T-helper 17 cell (primary cell): ENCODE data around the gene CAB39. TPM values are rescaled to one million over a fixed set of nuclear protein-coding genes. Genes with fewer than 3 reads are reported as not detected.

Source experiments
- ATAC-seq: fragments of 150-1000 bp; cut with Tn5 transposase; 2 replicates; pipeline ENCODE4 v1.10.0; 2021; ENCODE audit warnings: mild to moderate bottlenecking, moderate library complexity
- DNase-seq, 3 donors: peaks; one replicate each; pipeline versions ENCODE4 v3.0.0 to v3.0.0-alpha.2; 2020 to 2021
- H3K9me3 ChIP-seq: one replicate; pipeline ENCODE4 v1.7.0; 2013; ENCODE audit warnings: low read length, mild to moderate bottlenecking; ENCODE audit not compliant: control insufficient read depth, poor library complexity, severe bottlenecking
- H3K27ac Mint-ChIP-seq: one replicate; pipeline ENCODE4 v1.8.0; 2022; ENCODE audit warnings: mild to moderate bottlenecking, moderate library complexity, mixed read lengths
- H3K27me3 Mint-ChIP-seq: one replicate; pipeline ENCODE4 v1.8.0; 2022; ENCODE audit warnings: mixed read lengths
- H3K36me3 Mint-ChIP-seq: one replicate; pipeline ENCODE4 v1.8.0; 2022; ENCODE audit warnings: low read depth, mixed read lengths
- H3K4me1 Mint-ChIP-seq: one replicate; pipeline ENCODE4 v1.8.0; 2022; ENCODE audit warnings: mild to moderate bottlenecking, mixed read lengths
- H3K4me3 Mint-ChIP-seq: one replicate; pipeline ENCODE4 v1.8.0; 2022; ENCODE audit warnings: mild to moderate bottlenecking, moderate library complexity, mixed read lengths
- total RNA-seq, 4 donors: library from RNA in 2 of 4; stranded (reverse) in 2 of 4; gene quantifications; one replicate each; pipeline ENCODE4 v1.2.3 and lab custom pipeline; 2022 to 2026

CAB39 gene
- total RNA-seq (10 to 100 TPM; 82.3 to 89.8 TPM), total RNA-seq (lab: John Stamatoyannopoulos, UW) (182 to 322 reads per million in 2 donors)

GRCh38 chr2:230712443-230713330 lies at the start of gene CAB39:
Gene CAB39, plus strand, starts transcription at chr2:230712842. Its CDS starts 47,160 bp downstream, at chr2:230760002.
- Mint-ChIP-seq H3K27me3 (no peaks in the 10 kb centered on the region), H3K4me1 (peaks cover 41% of the 10 kb centered on the region), H3K27ac (peak within 1 kb of the TSS; percentile 96), H3K4me3 (peak within 1 kb of the TSS; percentile 97), H3K36me3 (peaks cover 8% of the 10 kb centered on the region)
- peak; percentile 86 for ATAC-seq
- DNase-seq, result peak; percentile 84 to 93 (median 88)
- H3K9me3 ChIP-seq, result no peaks in the 10 kb centered on the region

GRCh38 chr2:230664128-230664527 lies 48.5 kb upstream of the CAB39 start:
- ATAC-seq, result no peak
- no peak for DNase-seq
- no peaks in the 10 kb centered on the region for H3K27me3 Mint-ChIP-seq
- no peaks in the 10 kb centered on the region for H3K9me3 ChIP-seq
- peak overlapping the region; percentile 96 for H3K27ac Mint-ChIP-seq
- H3K36me3 Mint-ChIP-seq, result no peaks in the 10 kb centered on the region
- peaks cover 76% of the 10 kb centered on the region for H3K4me1 Mint-ChIP-seq
- peak overlapping the region; percentile 84 for H3K4me3 Mint-ChIP-seq

- ATAC-seq (no peak), DNase-seq (no peak)
- Mint-ChIP-seq H3K27me3 (no peaks in the 10 kb centered on the region), H3K36me3 (no peaks in the 10 kb centered on the region), H3K4me3 (peak overlapping the region; percentile 84), H3K27ac (peak overlapping the region; percentile 96), H3K4me1 (peaks cover 71% of the 10 kb centered on the region)
- H3K9me3 ChIP-seq, result no peaks in the 10 kb centered on the region
These were observed 47.8 kb upstream of the CAB39 start for GRCh38 chr2:230664844-230665243.

DNA sequence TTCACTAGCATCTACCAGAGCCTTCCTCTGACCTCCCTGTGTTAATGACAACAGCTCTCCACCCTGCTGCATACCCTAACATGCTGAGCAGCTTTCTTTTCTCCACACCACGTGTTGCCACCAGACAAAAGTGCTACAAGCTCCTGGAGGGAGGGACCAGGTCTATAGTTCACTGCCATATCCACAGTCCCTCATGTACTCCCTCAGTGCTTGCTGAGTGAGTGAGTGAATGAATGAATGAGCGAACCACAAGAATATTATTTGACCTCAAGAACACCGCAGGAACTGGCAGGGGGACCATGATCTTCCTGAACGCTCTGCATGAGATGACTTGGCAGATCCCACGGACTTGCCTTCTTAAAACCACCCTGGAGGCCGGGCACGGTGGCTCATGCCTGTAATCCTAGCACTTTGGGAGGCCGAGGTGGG lies 47.4 kb upstream of the CAB39 start:
- H3K4me3 Mint-ChIP-seq, result peak overlapping the region; percentile 84
- H3K4me1 Mint-ChIP-seq, result peaks cover 68% of the 10 kb centered on the region
- H3K36me3 Mint-ChIP-seq, result no peaks in the 10 kb centered on the region
- peak overlapping the region; percentile 96 for H3K27ac Mint-ChIP-seq
- DNase-seq (no peak), ATAC-seq (no peak)
- H3K9me3 ChIP-seq, result no peaks in the 10 kb centered on the region
- no peaks in the 10 kb centered on the region for H3K27me3 Mint-ChIP-seq

DNA sequence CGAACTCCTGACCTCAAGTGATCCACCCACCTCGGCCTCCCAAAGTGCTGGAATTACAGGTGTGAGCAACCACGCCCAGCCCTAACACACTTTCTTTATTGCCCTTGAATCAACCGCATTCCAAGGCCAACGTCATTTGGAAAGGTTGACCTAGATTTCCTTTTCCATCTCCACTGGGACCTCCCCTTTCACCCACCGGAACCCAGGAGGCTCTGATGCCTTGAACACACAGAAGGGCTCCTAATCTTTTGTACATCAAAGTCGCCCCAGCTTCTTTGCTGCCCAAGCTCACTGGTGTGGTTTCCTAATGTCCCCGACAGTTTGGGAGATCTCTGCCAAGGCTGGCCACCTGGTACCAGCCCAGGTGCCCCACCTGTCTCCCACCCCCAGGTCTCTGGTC lies 46.2 kb upstream of the CAB39 start:
- Mint-ChIP-seq H3K4me1 (peaks cover 62% of the 10 kb centered on the region), H3K4me3 (peak overlapping the region; percentile 64), H3K36me3 (no peaks in the 10 kb centered on the region), H3K27ac (no peak overlapping the region), H3K27me3 (no peaks in the 10 kb centered on the region)
- DNase-seq (no peak), ATAC-seq (no peak)
- H3K9me3 ChIP-seq, result no peaks in the 10 kb centered on the region

DNA sequence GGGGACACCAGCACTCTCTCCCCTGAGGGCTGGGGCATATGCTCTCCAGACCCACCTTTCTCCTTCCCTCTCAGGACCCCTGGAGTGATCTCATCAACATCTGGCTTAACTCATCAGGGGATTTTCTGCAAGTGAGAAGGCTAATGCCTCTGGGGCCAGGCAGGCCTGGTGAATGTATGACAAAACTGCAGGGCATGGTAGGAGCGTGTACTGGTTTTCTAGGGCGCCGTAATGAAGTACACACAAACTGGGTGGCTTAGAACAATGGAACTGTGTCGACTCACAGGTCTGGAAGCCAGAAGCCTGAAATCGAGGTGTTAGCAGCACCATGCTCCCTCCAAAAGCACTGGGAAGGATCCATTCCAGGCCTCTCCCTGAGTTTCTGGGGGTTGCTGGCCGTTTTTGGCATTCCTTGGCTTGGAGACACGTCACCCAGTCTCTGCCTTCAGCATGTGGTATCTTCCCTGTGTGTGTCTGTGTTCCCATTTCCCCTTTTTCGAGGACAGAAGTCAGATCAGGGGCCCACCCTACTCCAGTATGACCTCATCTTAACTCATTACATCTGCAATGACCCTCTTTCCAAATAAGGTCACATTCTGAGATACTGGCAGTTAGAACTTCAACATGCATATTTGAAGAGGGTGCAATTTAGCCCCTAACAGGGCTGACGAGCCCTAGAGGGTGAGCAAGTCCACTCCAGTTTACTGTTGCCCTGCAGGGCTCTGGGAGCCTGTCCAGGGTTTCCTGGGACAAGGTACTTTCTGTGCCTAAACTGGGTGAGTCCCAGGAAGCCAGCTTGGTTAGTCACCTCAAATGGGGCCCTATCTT lies 45.5 kb upstream of the CAB39 start:
- Mint-ChIP-seq H3K27me3 (no peaks in the 10 kb centered on the region), H3K36me3 (no peaks in the 10 kb centered on the region), H3K4me1 (peaks cover 61% of the 10 kb centered on the region), H3K27ac (peak overlapping the region; percentile 59), H3K4me3 (peak overlapping the region; percentile 12)
- H3K9me3 ChIP-seq, result no peaks in the 10 kb centered on the region
- ATAC-seq, result peak; percentile 16
- DNase-seq, result no peak

- Mint-ChIP-seq H3K36me3 (no peaks in the 10 kb centered on the region), H3K4me1 (peaks cover 51% of the 10 kb centered on the region), H3K27ac (peak overlapping the region; percentile 59), H3K27me3 (no peaks in the 10 kb centered on the region), H3K4me3 (peak overlapping the region; percentile 65)
- DNase-seq (no peak), ATAC-seq (peak; percentile 72)
- H3K9me3 ChIP-seq, result no peaks in the 10 kb centered on the region
These were observed 44.3 kb upstream of the CAB39 start for GRCh38 chr2:230668184-230668938.

GRCh38 chr2:230668939-230669303 lies 43.7 kb upstream of the CAB39 start:
- no peak for ATAC-seq
- H3K4me1 Mint-ChIP-seq, result peaks cover 48% of the 10 kb centered on the region
- no peak for DNase-seq
- H3K36me3 Mint-ChIP-seq, result no peaks in the 10 kb centered on the region
- no peaks in the 10 kb centered on the region for H3K9me3 ChIP-seq
- H3K27me3 Mint-ChIP-seq, result no peaks in the 10 kb centered on the region
- H3K27ac Mint-ChIP-seq, result peak overlapping the region; percentile 59
- H3K4me3 Mint-ChIP-seq, result peak overlapping the region; percentile 19

DNA sequence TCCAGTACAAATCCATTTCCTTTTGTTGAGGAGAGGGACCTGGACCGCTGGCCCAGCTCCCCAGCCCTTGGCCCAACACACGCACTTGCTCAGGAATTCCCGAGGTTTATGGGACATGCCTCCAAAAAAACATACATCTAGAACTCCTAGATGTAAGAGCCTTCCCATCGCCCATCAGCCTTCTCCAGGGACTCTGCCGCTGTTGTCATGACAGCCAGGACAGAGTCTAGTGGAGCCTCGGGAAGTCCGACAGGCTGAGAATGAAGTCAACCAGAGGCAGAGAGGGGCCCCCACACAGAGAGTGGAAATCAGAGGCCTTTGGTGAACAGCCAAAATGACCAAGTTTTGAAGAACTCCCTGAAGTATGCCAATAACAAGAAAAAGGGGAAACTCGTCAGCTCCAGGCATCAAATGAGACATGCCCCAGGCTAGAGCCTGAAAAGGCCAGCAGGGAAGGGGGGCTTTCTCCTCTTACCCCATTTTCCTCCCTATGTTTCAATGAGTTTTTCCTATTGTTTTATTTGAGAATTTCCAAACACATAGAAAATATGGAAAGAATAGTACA lies 43.2 kb upstream of the CAB39 start:
- no peak overlapping the region for H3K4me3 Mint-ChIP-seq
- H3K9me3 ChIP-seq, result no peaks in the 10 kb centered on the region
- no peaks in the 10 kb centered on the region for H3K36me3 Mint-ChIP-seq
- no peaks in the 10 kb centered on the region for H3K27me3 Mint-ChIP-seq
- H3K27ac Mint-ChIP-seq, result peak overlapping the region; percentile 59
- DNase-seq (no peak), ATAC-seq (no peak)
- H3K4me1 Mint-ChIP-seq, result peaks cover 45% of the 10 kb centered on the region

DNA sequence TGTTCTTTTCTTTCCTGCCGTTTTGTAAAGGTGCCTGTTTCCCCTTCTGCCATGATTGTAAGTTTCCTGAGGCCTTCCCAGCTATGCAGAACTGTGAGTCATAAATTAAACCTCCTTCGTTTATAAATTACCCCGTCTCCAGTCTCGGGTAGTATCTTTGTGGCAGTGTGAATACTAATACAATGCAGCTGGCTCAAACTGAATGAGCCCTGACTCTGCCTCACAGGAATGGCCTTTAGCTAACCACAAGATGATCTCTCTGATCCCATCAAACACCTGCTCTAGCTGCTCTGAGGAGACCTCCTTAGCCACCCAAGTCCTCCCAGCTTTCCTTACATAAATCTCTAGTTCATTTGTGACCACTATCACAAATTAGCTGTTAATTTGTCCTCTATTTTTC lies 41.5 kb upstream of the CAB39 start:
- peak overlapping the region; percentile 14 for H3K27ac Mint-ChIP-seq
- DNase-seq, result no peak
- H3K9me3 ChIP-seq, result no peaks in the 10 kb centered on the region
- no peaks in the 10 kb centered on the region for H3K36me3 Mint-ChIP-seq
- ATAC-seq, result no peak
- H3K4me3 Mint-ChIP-seq, result no peak overlapping the region
- H3K4me1 Mint-ChIP-seq, result peaks cover 39% of the 10 kb centered on the region
- H3K27me3 Mint-ChIP-seq, result no peaks in the 10 kb centered on the region

DNA sequence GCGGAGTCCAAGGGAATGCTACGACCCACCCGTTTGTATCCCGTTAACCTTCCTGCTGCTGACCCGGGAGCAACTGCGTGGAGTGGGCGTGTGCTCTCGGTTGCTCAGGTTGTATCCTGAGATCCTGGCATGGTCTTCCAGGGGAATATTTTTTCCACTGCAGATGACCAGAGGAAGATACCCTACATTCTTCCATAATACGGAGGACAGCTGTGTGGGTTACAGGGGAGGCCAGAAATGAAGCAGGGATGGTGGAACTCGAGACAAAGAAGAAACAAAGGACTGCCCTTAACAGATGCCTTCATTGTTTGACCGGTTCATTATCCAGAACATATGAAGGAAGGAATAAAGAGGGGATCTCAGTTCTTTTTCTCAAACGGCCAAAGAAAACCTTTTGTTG lies 39.8 kb upstream of the CAB39 start:
- H3K27me3 Mint-ChIP-seq, result no peaks in the 10 kb centered on the region
- DNase-seq, result no peak
- H3K4me1 Mint-ChIP-seq, result peaks cover 30% of the 10 kb centered on the region
- no peak overlapping the region for H3K4me3 Mint-ChIP-seq
- H3K9me3 ChIP-seq, result no peaks in the 10 kb centered on the region
- no peak overlapping the region for H3K27ac Mint-ChIP-seq
- H3K36me3 Mint-ChIP-seq, result no peaks in the 10 kb centered on the region
- ATAC-seq, result no peak

GRCh38 chr2:230674401-230674800 lies 38.2 kb upstream of the CAB39 start:
- peaks cover 20% of the 10 kb centered on the region for H3K4me1 Mint-ChIP-seq
- ATAC-seq, result no peak
- H3K36me3 Mint-ChIP-seq, result no peaks in the 10 kb centered on the region
- no peak overlapping the region for H3K4me3 Mint-ChIP-seq
- peak overlapping the region; percentile 80 for H3K27ac Mint-ChIP-seq
- no peak for DNase-seq
- H3K27me3 Mint-ChIP-seq, result no peaks in the 10 kb centered on the region
- no peaks in the 10 kb centered on the region for H3K9me3 ChIP-seq
